OCI-LY7 (cell line): ENCODE data around the gene NAT16.

Source experiments
- EZH2phosphoT487 ChIP-seq: fragments of 200-600 bp; sonication (generic); IDR thresholded peaks from 2 replicates; pipeline ENCODE4 v1.6.1; 2018; ENCODE audit warnings: low read depth, borderline replicate concordance, mild to moderate bottlenecking, mixed run types, antibody characterized with exemption, low read length, moderate library complexity, mixed read lengths
- TF ChIP-seq, protein P1 (sequence below): fragments of 200-600 bp; sonication (generic); conservative IDR thresholded peaks from 2 replicates; pipeline ENCODE4 v1.5.1; 2014; ENCODE audit warnings: mild to moderate bottlenecking, antibody characterized with exemption, low read length, moderate library complexity, mixed read lengths

- TF ChIP-seq, protein P1, sequence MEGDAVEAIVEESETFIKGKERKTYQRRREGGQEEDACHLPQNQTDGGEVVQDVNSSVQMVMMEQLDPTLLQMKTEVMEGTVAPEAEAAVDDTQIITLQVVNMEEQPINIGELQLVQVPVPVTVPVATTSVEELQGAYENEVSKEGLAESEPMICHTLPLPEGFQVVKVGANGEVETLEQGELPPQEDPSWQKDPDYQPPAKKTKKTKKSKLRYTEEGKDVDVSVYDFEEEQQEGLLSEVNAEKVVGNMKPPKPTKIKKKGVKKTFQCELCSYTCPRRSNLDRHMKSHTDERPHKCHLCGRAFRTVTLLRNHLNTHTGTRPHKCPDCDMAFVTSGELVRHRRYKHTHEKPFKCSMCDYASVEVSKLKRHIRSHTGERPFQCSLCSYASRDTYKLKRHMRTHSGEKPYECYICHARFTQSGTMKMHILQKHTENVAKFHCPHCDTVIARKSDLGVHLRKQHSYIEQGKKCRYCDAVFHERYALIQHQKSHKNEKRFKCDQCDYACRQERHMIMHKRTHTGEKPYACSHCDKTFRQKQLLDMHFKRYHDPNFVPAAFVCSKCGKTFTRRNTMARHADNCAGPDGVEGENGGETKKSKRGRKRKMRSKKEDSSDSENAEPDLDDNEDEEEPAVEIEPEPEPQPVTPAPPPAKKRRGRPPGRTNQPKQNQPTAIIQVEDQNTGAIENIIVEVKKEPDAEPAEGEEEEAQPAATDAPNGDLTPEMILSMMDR = no peak
- no peak for TF ChIP-seq EZH2phosphoT487
These were observed 17.4 kb downstream of the NAT16 start for GRCh38 chr7:101162551-101163278.
